HEK293 (cell line): ENCODE results near the gene IGFLR1.

ENCODE experiments used
- CTCF ChIA-PET: fragments of 350-600 bp; formaldehyde crosslinking; extraction: SDS; loops from one replicate; lab custom pipeline; 2021; ENCODE audit warnings: antibody characterized with exemption; lab: Yijun Ruan, JAX
- POLR2A ChIA-PET: fragments of 300-600 bp; formaldehyde crosslinking; extraction: SDS; loops from one replicate; lab custom pipeline; 2020; ENCODE audit warnings: antibody characterized with exemption, inconsistent platforms; lab: Yijun Ruan, JAX
- H3K27ac ChIP-seq: fragments of 200-500 bp; sonication (Bioruptor generic); 2 replicates; pipeline ENCODE4 v1.5.1; 2014; ENCODE audit warnings: low read depth, low read length, control low read depth, inconsistent platforms; ENCODE audit errors: extremely low read depth
- H3K36me3 ChIP-seq, 2 experiments: fragments of 200-500 bp in 1 of 2; sonication (Bioruptor generic) in 1 of 2; 1 replicate in 1 of 2; 2 replicates in 1 of 2; pipeline ENCODE4 v1.5.1; 2014 to 2017; ENCODE audit warnings: inconsistent platforms in 2 of 2, low read length in 2 of 2; ENCODE audit not compliant: control insufficient read depth in 2 of 2, insufficient read depth in 1 of 2
- H3K4me1 ChIP-seq: fragments of 200-500 bp; sonication (Bioruptor generic); 2 replicates; pipeline ENCODE4 v1.5.1; 2014; ENCODE audit warnings: mild to moderate bottlenecking, low read length, inconsistent platforms; ENCODE audit not compliant: control insufficient read depth, insufficient read depth
- H3K4me3 ChIP-seq: 2 replicates; pipeline ENCODE4 v1.5.1; 2011; ENCODE audit warnings: low read depth, mild to moderate bottlenecking, control low read depth, low read length, moderate library complexity
- H3K9me3 ChIP-seq: fragments of 200-500 bp; sonication (Bioruptor generic); 2 replicates; pipeline ENCODE4 v1.5.1; 2014; ENCODE audit warnings: low read depth, low read length, inconsistent platforms; ENCODE audit not compliant: control insufficient read depth, insufficient read depth
- BCL11A ChIP-seq: fragments of 450-650 bp; formaldehyde crosslinking; IDR thresholded peaks from 2 replicates; pipeline ENCODE4 v1.5.1; 2016; ENCODE audit warnings: low read depth, missing biosample characterization, missing genetic modification characterization
- BCL11B ChIP-seq: fragments of 450-650 bp; formaldehyde crosslinking; IDR thresholded peaks from 2 replicates; pipeline ENCODE4 v1.5.1; 2016; ENCODE audit warnings: low read depth, missing biosample characterization, missing genetic modification characterization
- GLIS1 ChIP-seq: fragments of 450-650 bp; formaldehyde crosslinking; IDR thresholded peaks from 2 replicates; pipeline ENCODE4 v1.5.1; 2016; ENCODE audit warnings: missing biosample characterization, missing genetic modification characterization
- KLF8 ChIP-seq: fragments of 450-650 bp; formaldehyde crosslinking; IDR thresholded peaks from 2 replicates; pipeline ENCODE4 v1.5.1; 2016; ENCODE audit warnings: missing biosample characterization, missing genetic modification characterization
- PATZ1 ChIP-seq: fragments of 450-650 bp; formaldehyde crosslinking; IDR thresholded peaks from 2 replicates; pipeline ENCODE4 v1.5.1; 2016; ENCODE audit warnings: missing biosample characterization, missing genetic modification characterization
- SP7 ChIP-seq: fragments of 450-650 bp; formaldehyde crosslinking; IDR thresholded peaks from 2 replicates; pipeline ENCODE4 v1.5.1; 2016; ENCODE audit warnings: missing biosample characterization, missing genetic modification characterization
- ZBTB10 ChIP-seq: fragments of 450-650 bp; formaldehyde crosslinking; IDR thresholded peaks from 2 replicates; pipeline ENCODE4 v1.5.1; 2016; ENCODE audit warnings: missing biosample characterization, missing genetic modification characterization
- ZBTB49 ChIP-seq: fragments of 450-650 bp; formaldehyde crosslinking; IDR thresholded peaks from 2 replicates; pipeline ENCODE4 v1.5.1; 2016; ENCODE audit warnings: missing biosample characterization, missing genetic modification characterization, low read depth
- ZFP41 ChIP-seq: fragments of 450-650 bp; formaldehyde crosslinking; IDR thresholded peaks from 2 replicates; pipeline ENCODE4 v1.5.1; 2016; ENCODE audit warnings: missing biosample characterization, missing genetic modification characterization, borderline replicate concordance
- ZIC2 ChIP-seq: fragments of 450-650 bp; formaldehyde crosslinking; IDR thresholded peaks from 2 replicates; pipeline ENCODE4 v1.5.1; 2016; ENCODE audit warnings: missing biosample characterization, missing genetic modification characterization
- ZNF266 ChIP-seq: fragments of 450-650 bp; formaldehyde crosslinking; IDR thresholded peaks from 2 replicates; pipeline ENCODE4 v1.5.1; 2016; ENCODE audit warnings: missing biosample characterization, missing genetic modification characterization, low read depth
- ZNF600 ChIP-seq: fragments of 450-650 bp; formaldehyde crosslinking; IDR thresholded peaks from 2 replicates; pipeline ENCODE4 v1.5.1; 2016; ENCODE audit warnings: missing biosample characterization, missing genetic modification characterization
- ZNF629 ChIP-seq: fragments of 450-650 bp; formaldehyde crosslinking; IDR thresholded peaks from 2 replicates; pipeline ENCODE4 v1.5.1; 2017; ENCODE audit warnings: missing biosample characterization, missing genetic modification characterization

The IGFLR1 gene

DNA sequence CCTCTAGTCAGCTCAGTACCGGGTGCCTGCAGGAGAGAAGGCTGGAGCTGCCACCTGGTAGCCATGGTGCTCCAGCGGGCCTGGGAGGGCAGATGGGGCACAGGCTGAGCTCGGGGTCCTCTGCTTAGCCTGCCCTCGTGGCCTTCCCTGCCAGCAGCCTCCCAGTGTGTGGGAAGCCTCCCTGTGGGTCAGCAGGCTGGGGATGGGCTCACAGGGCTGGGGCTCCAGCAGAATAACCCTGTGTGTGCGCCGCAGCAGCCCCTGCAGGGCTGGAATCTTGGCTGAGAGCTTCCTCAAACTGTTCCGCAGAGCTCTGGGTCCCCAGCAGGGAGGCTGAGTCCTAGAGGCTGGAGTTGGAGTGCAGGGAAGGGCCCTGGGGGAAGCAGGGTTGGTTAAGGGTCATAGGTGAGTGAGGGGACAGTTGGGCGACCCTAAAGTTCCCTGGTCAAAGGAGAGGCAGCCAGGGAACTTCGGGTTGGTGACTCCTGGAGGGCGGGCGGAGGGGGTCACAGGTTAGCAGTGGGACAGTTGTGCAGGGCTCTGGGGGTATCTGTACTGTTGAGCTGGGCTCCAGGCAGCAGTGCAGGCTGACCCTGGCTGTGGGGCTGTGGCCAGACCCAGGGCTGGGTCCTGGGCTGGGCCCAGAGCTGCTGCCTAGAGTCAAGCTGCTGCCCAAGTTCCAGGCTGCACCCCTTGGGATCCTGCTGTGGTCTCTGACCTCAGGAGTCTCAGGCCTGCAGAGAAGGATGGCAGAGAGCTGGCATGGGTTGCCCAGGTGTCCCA, 47.1 kb upstream of the IGFLR1 start:
- Histone ChIP-seq H3K9me3 (no peaks in the 10 kb centered on the region), H3K4me1 (no peaks in the 10 kb centered on the region), H3K27ac (peak overlapping the region; percentile 41; the same call in 1 of the 2 replicates), H3K4me3 (no peak overlapping the region), H3K36me3 (peaks cover 4 to 10% of the 10 kb centered on the region in 2 experiments)
- ChIA-PET CTCF (interaction anchor here (0.6 to 1.2 kb wide), 5 partner anchors 20 to 65 kb away, joined by 3 to 4 read pairs (median 3); no protein-coding TSS in a partner anchor), POLR2A (interaction anchor here (1.0 to 3.3 kb wide), 7 partner anchors 9 to 142 kb away, joined by 3 to 13 read pairs (median 4); no protein-coding TSS in a partner anchor)
- TF ChIP-seq BCL11B (peak; percentile 36; the same call in 1 of the 2 replicates), GLIS1 (peak; percentile 44; the same call in 1 of the 2 replicates), ZNF629 (tag by site-specific recombination) (no peak), ZIC2 (tag by site-specific recombination) (peak; percentile 97), ZFP41 (tag by site-specific recombination) (no peak), ZNF600 (tag by site-specific recombination) (peak; percentile 78), BCL11A (tag by site-specific recombination) (0 out of 2 replicates have a peak, but pooled peaks have one; percentile 23)

GRCh38 chr19:35788205-35788960, 46.1 kb upstream of the IGFLR1 start:
- TF ChIP-seq PATZ1 (tag by site-specific recombination) = 0 out of 2 replicates have a peak, but pooled peaks have one; percentile 33
- TF ChIP-seq SP7 (tag by site-specific recombination) = no peak

GRCh38 chr19:35787227-35787799, 45.1 kb upstream of the IGFLR1 start:
- H3K36me3 ChIP-seq = peaks cover 12 to 13% of the 10 kb centered on the region in 2 experiments
- peak; percentile 42; the same call in 1 of the 2 replicates for TF ChIP-seq KLF8 (tag by site-specific recombination)
- TF ChIP-seq PATZ1 (tag by site-specific recombination) = 0 out of 2 replicates have a peak, but pooled peaks have one; percentile 20
- no peak for TF ChIP-seq ZNF266 (tag by site-specific recombination)
- TF ChIP-seq ZBTB49 (tag by site-specific recombination) = no peak
- peak; percentile 39; the same call in 1 of the 2 replicates for TF ChIP-seq ZIC2 (tag by site-specific recombination)
- peak; percentile 70; the same call in 1 of the 2 replicates for TF ChIP-seq ZBTB10
- TF ChIP-seq, all 188 proteins: peak for 4
- H3K27ac ChIP-seq = no peak overlapping the region
- H3K4me1 ChIP-seq = no peaks in the 10 kb centered on the region
- CTCF ChIA-PET = interaction anchor here (0.6 to 1.1 kb wide), 2 partner anchors 14 to 718 kb away, joined by 3 read pairs; no protein-coding TSS in a partner anchor
- POLR2A ChIA-PET = interaction anchor here (0.5 to 0.7 kb wide), 2 partner anchors 88 to 106 kb away, joined by 3 to 4 read pairs; no protein-coding TSS in a partner anchor
- no peaks in the 10 kb centered on the region for H3K9me3 ChIP-seq
- H3K4me3 ChIP-seq = no peak overlapping the region

More at GRCh38 chr19:35788205-35788960, 46.1 kb upstream of the IGFLR1 start:
- CTCF ChIA-PET = interaction anchor here (0.6 to 1.1 kb wide), 6 partner anchors 13 to 732 kb away, joined by 3 read pairs; no protein-coding TSS in a partner anchor
- Histone ChIP-seq H3K27ac (no peak overlapping the region), H3K4me3 (no peak overlapping the region), H3K4me1 (no peaks in the 10 kb centered on the region), H3K9me3 (no peaks in the 10 kb centered on the region), H3K36me3 (peaks cover 7 to 10% of the 10 kb centered on the region in 2 experiments)
- POLR2A ChIA-PET = interaction anchor here (0.6 to 3.3 kb wide), 7 partner anchors 8 to 282 kb away, joined by 3 to 13 read pairs (median 3); no protein-coding TSS in a partner anchor
